ENCODE data around the gene RABL6. TPM values are rescaled to one million over a fixed set of nuclear protein-coding genes. Genes with fewer than 3 reads are reported as not detected.

RABL6 gene
- total and polyA plus RNA-seq, 8 donors, result 49.5 to 80.8 (median 62.3) TPM

DNA sequence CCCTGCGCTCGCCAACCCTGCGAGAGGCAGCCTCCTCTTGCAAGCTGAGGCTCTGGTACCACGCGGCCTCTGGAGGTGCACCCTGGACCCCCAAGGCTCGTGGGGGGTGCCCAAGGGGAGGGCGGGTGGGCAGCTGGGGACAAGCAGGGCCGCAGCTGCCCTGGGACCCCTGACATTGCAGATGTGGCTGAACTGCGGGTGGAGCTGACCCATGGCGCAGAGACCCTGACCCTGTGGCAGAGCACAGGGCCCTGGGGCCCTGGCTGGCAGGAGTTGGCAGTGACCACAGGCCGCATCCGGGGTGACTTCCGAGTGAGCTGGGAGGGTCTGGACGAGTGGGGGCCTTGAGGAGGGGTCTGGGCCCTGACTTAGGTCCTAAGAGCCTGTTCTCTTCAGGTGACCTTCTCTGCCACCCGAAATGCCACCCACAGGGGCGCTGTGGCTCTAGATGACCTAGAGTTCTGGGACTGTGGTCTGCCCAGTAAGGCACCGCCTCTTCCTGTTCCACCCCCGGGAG, 45.9 kb downstream of the RABL6 start:
- no peak for TF ChIP-seq CTCF (IDR thresholded peaks at IDR 0.05)
- ATAC-seq (no peak), DNase-seq (no peak)
- peaks cover 0 to 18% of the 10 kb centered on the region in 2 donors for H3K36me3 ChIP-seq
- intact Hi-C loops (cut with DNase I), result loop anchor here in 1 of 2 donors (10.0 kb wide), 1 partner anchor 81 kb away; no protein-coding TSS in a partner anchor
- H3K9me3 ChIP-seq, result no peaks in the 10 kb centered on the region
- peaks cover 14 to 19% of the 10 kb centered on the region in 2 donors for H3K4me1 ChIP-seq
- no peak overlapping the region for H3K4me3 ChIP-seq
- no peaks in the 10 kb centered on the region for H3K27me3 ChIP-seq
- H3K27ac ChIP-seq, result no peak overlapping the region

GRCh38 chr9:136854113-136854841, 46.5 kb downstream of the RABL6 start:
- TF ChIP-seq CTCF (IDR thresholded peaks at IDR 0.05), result no peak
- Histone ChIP-seq H3K27ac (no peak overlapping the region), H3K4me1 (peaks cover 14 to 25% of the 10 kb centered on the region in 2 donors), H3K27me3 (no peaks in the 10 kb centered on the region), H3K9me3 (no peaks in the 10 kb centered on the region), H3K36me3 (peaks cover 0 to 21% of the 10 kb centered on the region in 2 donors), H3K4me3 (no peak overlapping the region)
- DNase-seq (peak in 1 of 4 donors; percentile 72), ATAC-seq (no peak)
- intact Hi-C loops (cut with DNase I), result loop anchor here in 1 of 2 donors (10.0 kb wide), 1 partner anchor 81 kb away; no protein-coding TSS in a partner anchor

DNA sequence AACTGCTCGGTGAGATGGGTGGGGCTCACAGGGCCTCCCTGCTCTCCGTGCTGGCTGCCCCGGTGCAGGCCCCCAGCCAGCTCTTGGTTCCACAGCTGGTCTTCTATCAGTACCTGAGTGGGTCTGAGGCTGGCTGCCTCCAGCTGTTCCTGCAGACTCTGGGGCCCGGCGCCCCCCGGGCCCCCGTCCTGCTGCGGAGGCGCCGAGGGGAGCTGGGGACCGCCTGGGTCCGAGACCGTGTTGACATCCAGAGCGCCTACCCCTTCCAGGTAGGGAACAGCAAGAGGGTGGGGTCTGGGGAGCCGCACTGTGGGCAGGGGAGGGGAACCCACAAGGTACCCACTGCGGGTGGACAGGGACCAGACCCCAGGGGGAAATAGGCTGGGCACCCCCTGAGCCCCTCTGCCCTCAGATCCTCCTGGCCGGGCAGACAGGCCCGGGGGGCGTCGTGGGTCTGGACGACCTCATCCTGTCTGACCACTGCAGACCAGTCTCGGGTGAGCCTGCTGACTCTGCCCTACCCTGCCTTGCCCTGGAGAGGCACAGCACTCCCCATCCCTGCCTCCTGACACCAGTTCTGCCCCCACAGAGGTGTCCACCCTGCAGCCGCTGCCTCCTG, 47.2 kb downstream of the RABL6 start:
- Histone ChIP-seq H3K36me3 (peaks cover 0 to 24% of the 10 kb centered on the region in 2 donors), H3K9me3 (no peaks in the 10 kb centered on the region), H3K27ac (no peak overlapping the region), H3K27me3 (no peaks in the 10 kb centered on the region), H3K4me3 (no peak overlapping the region), H3K4me1 (peaks cover 10 to 21% of the 10 kb centered on the region in 2 donors)
- DNase-seq, result peak in 1 of 4 donors; percentile 65
- intact Hi-C loops (cut with DNase I), result loop anchor here in 1 of 2 donors (10.0 kb wide), 1 partner anchor 80 kb away; no protein-coding TSS in a partner anchor
- ATAC-seq, result no peak
- TF ChIP-seq CTCF (IDR thresholded peaks at IDR 0.05), result no peak

DNA sequence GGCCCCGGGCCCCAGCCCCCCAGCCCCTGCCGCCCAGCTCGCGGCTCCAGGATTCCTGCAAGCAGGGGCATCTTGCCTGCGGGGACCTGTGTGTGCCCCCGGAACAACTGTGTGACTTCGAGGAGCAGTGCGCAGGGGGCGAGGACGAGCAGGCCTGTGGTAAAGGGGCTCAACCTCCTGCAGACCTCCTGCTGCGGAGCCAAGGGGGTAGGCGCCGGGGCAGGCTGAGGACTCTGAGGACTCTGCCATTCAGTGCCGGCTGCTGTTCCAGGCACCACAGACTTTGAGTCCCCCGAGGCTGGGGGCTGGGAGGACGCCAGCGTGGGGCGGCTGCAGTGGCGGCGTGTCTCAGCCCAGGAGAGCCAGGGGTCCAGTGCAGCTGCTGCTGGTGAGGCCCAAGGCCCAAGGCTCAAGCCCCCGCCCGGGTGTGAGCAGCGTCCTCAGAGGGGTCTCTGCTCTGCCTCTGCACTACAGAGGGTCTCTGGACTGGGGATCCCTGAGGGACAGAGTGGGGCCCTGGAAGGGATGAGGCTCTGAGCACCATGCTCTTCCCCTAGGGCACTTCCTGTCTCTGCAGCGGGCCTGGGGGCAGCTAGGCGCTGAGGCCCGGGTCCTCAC, 47.8 kb downstream of the RABL6 start:
- DNase-seq (peak in 1 of 4 donors; percentile 78), ATAC-seq (no peak)
- H3K4me3 ChIP-seq, result no peak overlapping the region
- H3K36me3 ChIP-seq, result peaks cover 0 to 21% of the 10 kb centered on the region in 2 donors
- peaks cover 3 to 15% of the 10 kb centered on the region in 2 donors for H3K4me1 ChIP-seq
- H3K27me3 ChIP-seq, result no peaks in the 10 kb centered on the region
- TF ChIP-seq CTCF (IDR thresholded peaks at IDR 0.05), result no peak
- H3K9me3 ChIP-seq, result no peaks in the 10 kb centered on the region
- intact Hi-C loops (cut with DNase I), result loop anchor here in 1 of 2 donors (10.0 kb wide), 1 partner anchor 79 kb away; no protein-coding TSS in a partner anchor
- no peak overlapping the region for H3K27ac ChIP-seq
